ENCODE results near the gene GNAT2. TPM values are rescaled to one million over a fixed set of nuclear protein-coding genes. Genes with fewer than 3 reads are reported as not detected.
A peak's percentile ranks its signal among the peaks of the same experiment; 100 is the strongest.
"Not testable (repeated sequence)": the region's sequence is repeated elsewhere in the genome, so short reads cannot be mapped to it uniquely, and the experiment has no call there.

The GNAT2 gene
- 0.27 TPM for total RNA-seq

- DNase-seq (ENCODE audit: low read depth in 2 of 3, low spot score in 2 of 3): peak; percentile 50 to 84 (median 82)
Observed at GRCh38 chr1:109619576-109620400, at the start of gene GNAT2, which contains the start of gene AMPD2. Gene GNAT2 (minus strand): TSS chr1:109619616. CDS start chr1:109612870, 6,746 bp downstream. Gene AMPD2 (plus strand): TSS chr1:109619837. CDS start chr1:109621176, 1,339 bp downstream.

DNA sequence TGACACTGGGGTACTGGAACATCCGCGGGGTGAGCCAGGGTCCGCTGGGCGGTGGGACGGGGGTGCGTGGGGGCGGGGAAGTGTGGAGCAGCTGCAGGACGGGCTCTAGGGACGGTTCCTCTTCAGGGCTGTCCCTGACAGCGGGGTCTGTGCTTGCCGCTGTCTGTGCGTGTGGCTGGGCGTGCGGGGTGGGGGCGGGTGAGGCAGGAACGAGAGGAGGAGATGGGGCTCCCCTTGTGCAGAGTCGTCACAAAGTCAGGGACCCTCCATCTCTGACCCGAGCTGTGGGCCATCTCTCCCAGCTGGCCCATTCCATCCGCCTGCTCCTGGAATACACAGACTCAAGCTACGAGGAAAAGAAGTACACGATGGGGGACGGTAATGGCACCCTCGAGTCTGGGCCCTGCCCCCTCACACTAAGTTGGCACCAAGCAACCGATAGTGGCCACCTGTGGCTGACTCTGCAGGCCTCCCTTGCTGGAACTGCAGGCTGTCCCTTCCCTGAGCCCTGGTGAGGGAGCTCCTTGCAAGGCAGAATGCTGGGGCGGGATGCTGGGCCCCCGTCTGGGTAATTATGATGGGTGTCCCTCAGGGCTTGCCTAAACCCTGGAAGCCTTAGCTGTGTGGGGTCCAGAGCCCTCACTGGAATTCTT, 48.8 kb upstream of the GNAT2 start:
- no peak for DNase-seq (ENCODE audit: low read depth in 2 of 3, low spot score in 2 of 3)

DNA sequence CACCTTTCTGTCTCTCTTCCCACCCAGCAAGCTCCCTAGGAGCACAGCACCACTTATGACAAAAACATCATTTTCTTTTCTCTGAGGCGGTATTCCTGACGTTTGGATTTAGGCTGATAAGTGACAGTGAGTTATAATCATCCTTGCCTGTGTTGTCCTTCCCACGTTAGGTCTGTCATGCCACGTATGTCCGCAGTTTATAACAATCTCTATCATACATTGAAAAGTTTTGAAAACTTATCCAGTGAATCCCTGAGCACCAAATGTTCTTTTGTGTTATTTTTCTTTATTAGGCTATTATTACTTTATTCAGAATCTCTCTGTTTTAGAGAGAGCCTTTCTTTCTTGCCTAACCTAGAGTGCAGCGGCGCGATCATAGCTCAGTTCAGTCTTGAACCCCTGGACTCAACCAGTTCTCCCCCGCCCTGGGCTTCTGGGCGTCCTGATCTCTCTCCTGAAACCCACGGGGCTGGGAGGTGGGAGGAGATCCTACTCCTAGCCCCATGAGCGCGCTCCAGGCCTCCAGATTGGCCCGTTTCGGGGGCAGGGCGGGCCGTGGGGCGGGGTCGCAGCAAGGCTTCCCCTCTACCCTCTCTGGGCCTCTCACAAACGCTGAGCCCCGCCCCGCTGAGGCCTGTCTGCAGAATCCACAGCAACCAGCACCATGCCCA, 48.2 kb upstream of the GNAT2 start, which contains the start of gene GSTM2:
Gene GSTM2, plus strand, starts transcription at position 606 of the 671 bp plus-strand sequence. Its CDS starts 59 bp downstream, at position 665.
- DNase-seq (ENCODE audit: low read depth in 2 of 3, low spot score in 2 of 3): peak; percentile 38 to 87 (median 80)

DNA sequence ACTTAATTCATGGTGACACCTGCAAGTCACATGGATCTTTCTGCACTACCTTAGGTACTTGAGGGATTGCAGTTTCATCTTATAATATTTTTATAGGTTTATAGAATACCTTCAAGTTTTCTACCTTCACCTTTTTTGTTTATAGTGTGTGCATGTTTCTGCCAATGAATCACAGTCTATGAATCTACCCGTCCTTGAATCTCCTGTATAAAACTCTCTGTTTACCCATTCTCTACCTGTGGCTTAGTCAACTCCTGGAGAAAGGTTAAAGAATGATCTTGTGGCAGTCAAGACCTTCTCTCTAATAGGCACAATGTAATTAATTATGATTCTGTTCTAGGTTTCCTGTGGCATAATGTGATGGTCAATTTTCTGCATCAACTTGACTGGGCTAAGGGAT, 45.3 kb upstream of the GNAT2 start:
- no peak for DNase-seq (ENCODE audit: low read depth in 2 of 3, low spot score in 2 of 3)

DNA sequence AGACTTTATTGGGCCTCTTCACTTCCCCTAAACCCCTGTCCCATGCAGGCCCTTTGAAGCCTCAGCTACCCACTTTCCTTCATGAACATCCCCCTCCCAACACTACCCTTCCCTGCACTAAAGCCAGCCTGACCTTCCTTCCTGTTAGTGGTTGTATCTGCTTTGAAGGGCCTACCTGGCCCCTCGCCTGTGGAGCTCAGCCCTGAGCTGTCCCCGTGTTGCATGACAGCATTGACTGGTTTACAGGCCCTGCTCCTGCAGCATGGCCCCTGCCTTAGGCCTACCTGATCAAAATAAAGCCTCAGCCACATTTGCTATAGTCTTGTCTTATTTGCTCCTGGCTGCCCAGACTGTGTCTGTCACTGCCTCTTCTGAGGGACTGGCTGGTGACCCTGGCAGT, 42.0 kb upstream of the GNAT2 start:
- no peak for DNase-seq (ENCODE audit: low read depth in 2 of 3, low spot score in 2 of 3)

DNA sequence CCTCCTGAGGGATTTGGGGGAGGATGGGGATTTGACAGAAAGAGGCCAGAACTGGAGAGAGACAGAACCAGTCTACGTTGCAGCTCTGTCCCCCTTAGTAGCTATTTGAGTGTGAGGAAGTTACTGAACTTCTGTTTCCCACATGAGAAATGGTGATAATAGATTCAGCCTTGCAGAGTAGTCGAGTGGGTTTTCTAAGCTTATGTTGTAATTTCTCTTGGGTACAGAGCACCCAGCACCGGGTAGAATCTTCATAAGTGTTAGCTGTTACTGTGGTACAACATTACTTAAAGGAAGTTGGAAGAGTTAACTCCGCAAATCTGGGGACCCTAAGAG, 41.2 kb upstream of the GNAT2 start:
- not testable (repeated sequence) for DNase-seq (ENCODE audit: low read depth in 2 of 3, low spot score in 2 of 3)

DNA sequence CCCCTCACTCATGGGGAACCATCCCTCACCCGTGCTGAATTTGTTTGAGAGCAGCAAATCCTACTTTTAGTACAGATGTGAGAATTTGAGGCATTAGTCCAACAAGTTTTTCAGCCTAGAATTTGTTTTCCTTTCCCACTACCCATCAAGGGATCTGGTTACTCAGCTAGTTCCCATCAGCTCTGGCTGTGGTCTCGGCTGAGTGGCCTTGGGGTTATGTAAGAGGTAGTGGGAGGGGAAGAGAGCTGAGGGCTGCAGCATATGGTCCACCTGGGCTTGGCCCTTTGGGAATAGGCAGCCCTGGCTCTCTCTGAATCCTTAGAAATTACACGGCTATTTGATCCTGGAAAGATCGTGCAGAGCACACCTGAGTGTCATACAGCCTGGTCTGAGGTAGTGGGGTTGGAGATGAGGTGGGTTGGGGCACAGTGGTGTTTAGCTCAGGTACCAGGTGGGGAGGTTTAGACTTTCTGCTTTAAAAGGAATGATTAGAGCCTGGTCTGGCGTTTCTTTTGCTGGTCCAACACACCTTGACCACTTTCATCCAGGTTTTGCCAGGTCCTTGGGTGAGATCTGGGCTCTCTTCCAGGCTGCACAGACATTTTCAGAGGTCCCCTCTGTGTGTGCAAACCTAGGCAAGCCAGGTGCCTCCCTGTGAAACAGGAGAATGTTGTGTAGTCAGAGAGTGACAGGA, 40.7 kb upstream of the GNAT2 start:
- no peak for DNase-seq (ENCODE audit: low read depth in 2 of 3, low spot score in 2 of 3)

DNA sequence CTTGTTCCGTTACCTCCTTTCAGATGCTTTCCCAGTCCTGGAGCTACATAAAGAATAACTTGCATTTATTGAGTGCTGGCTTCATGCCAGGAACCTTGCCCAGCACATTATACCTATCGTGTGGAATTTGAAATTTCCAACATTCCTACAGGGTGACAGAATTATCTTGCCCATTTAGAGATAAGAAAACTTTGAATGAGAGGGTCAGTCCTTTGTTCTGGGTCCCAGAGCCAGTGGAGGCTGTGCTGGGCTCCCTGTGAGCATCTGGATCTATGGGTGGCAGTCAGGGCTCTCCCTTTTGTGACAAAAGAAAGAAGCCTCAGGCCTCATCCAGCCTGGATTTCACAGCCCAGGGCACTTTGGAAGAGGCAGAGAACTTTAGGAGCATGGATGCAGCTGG, 39.7 kb upstream of the GNAT2 start:
- no peak for DNase-seq (ENCODE audit: low read depth in 2 of 3, low spot score in 2 of 3)

DNA sequence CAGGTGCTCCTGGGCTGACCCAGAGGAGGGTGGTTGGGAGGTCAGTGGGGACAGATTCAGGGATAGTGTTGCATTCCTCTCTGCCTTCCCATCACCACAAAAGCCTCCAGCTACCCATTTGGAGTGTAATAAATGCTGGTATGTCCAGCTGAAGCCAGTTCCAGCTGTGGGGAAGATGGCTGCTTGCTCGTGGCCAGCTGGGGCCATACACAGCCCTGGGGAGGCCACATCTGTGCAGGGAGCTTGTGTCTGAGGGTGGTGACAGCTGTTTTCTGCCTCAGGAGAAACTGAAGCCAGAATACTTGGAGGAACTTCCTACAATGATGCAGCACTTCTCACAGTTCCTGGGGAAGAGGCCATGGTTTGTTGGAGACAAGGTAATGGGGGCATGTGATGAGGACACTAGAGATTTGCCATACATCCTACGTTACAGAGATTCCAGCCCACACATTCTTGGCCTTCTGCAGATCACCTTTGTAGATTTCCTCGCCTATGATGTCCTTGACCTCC, 39.2 kb upstream of the GNAT2 start:
- no peak for DNase-seq (ENCODE audit: low read depth in 2 of 3, low spot score in 2 of 3)

- DNase-seq (ENCODE audit: low read depth in 2 of 3, low spot score in 2 of 3): no peak
Observed at GRCh38 chr1:109657970-109658369, 38.6 kb upstream of the GNAT2 start.

GRCh38 chr1:109657395-109657794, 38.0 kb upstream of the GNAT2 start:
- DNase-seq (ENCODE audit: low read depth in 2 of 3, low spot score in 2 of 3): no peak

- DNase-seq (ENCODE audit: low read depth in 2 of 3, low spot score in 2 of 3): peak in 2 of 3 donors; percentile 24 to 61
Observed at GRCh38 chr1:109655615-109656519, 36.5 kb upstream of the GNAT2 start, which contains the start of gene GSTM4. Gene GSTM4 (plus strand): TSS chr1:109656099. CDS start chr1:109656390, 291 bp downstream.

- DNase-seq (ENCODE audit: low read depth in 2 of 3, low spot score in 2 of 3): no peak
Observed at GRCh38 chr1:109654519-109654918, 35.1 kb upstream of the GNAT2 start.

DNA sequence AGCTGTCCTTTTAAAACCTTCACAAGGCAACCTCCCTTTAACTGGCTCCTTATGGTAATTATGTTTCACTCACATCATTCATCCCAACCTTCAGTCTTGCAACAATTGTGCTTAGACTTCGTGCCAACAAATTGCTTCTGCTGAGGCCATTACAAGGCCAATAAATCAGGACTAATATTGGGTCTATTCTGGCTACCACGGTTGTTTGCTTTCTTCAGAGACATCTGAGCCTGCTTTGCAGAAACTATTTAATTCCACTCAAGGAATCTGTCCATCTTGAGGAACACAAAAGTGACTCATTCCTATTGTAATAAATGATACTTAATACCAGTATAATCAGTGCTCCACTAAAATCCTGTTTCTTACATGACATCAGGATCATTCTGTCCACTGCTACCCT, 33.9 kb upstream of the GNAT2 start:
- no peak for DNase-seq (ENCODE audit: low read depth in 2 of 3, low spot score in 2 of 3)

DNA sequence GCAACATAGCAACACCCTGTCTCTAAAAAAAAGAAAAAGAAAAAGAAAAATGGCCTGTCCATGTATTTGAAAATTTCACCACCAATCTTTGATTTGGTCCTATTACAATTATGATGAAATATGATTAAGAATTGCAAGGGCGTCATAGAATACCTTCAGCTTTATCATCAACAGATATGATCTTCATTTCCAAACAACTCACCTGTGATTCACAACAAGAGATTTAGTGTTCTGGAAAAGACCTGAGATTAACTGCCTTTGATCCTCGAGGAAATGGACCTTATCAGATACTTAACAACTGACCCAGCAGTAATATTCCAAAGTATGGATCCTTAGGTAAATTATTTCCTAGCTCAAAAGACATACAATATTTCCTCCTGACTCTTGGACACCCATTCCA, 33.0 kb upstream of the GNAT2 start:
- no peak for DNase-seq (ENCODE audit: low read depth in 2 of 3, low spot score in 2 of 3)

GRCh38 chr1:109650609-109651008, 31.2 kb upstream of the GNAT2 start:
- DNase-seq (ENCODE audit: low read depth in 2 of 3, low spot score in 2 of 3): no peak

- DNase-seq (ENCODE audit: low read depth in 2 of 3, low spot score in 2 of 3): peak in 1 of 3 donors; percentile 63
Observed at GRCh38 chr1:109649491-109649914, 30.1 kb upstream of the GNAT2 start.

DNA sequence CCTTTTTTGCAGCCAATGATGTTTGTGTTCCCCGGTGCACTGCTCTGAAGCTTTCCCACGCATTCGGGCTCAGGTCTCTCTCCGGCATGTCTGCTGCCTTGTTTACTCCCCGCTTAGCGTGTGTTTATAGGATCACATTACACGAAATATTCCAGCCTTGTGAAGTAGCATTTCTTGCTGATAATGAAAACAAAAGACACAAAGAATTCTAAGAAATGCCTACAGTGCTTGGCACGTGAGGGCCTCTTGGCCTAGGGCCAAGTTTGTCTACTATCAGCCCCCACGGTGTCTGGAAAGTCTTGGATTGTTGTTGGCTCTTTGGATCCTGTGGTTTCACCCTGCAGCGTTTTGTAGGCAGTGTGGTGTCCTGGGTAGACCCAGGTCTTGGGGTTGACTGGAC, 25.3 kb upstream of the GNAT2 start:
- DNase-seq (ENCODE audit: low read depth in 2 of 3, low spot score in 2 of 3): no peak
